Uterus (tissue), 4 donors: ENCODE data around the gene FCHO2. TPM values are rescaled to one million over a fixed set of nuclear protein-coding genes. Genes with fewer than 3 reads are reported as not detected.

Experiments used
- DNase-seq, 2 donors: peaks; one replicate each; pipeline ENCODE4 v3.0.0-alpha.2; 2019 to 2020
- H3K27ac ChIP-seq, 2 donors: fragments of 200-600 bp; sonication (generic); 1 replicate in 1 of 2; 2 replicates in 1 of 2; pipeline ENCODE4 v1.5.1; 2016 to 2018
- H3K27me3 ChIP-seq, 2 donors: fragments of 200-600 bp; sonication (generic); one replicate each; pipeline ENCODE4 v1.5.1; 2018 to 2019; ENCODE audit warnings: control low read depth in 1 of 2
- H3K36me3 ChIP-seq, 2 donors: fragments of 200-600 bp; sonication (generic); one replicate each; pipeline ENCODE4 v1.5.1; 2019; ENCODE audit warnings: control low read depth in 1 of 2
- H3K4me1 ChIP-seq, 2 donors: fragments of 200-600 bp; sonication (generic); one replicate each; pipeline ENCODE4 v1.5.1; 2018 to 2019; ENCODE audit warnings: control low read depth in 1 of 2
- H3K4me3 ChIP-seq, 2 donors: fragments of 200-600 bp; sonication (generic); 1 replicate in 1 of 2; 2 replicates in 1 of 2; pipeline ENCODE4 v1.5.1; 2018 to 2019; ENCODE audit warnings: mild to moderate bottlenecking in 1 of 2
- H3K9me3 ChIP-seq, 2 donors: fragments of 200-600 bp; sonication (generic); one replicate each; pipeline ENCODE4 v1.5.1; 2019; ENCODE audit warnings: control low read depth in 1 of 2
- CTCF ChIP-seq, 4 experiments: fragments of 200-600 bp in 2 of 4; fragments of 450-650 bp in 2 of 4; sonication (generic) in 2 of 4; IDR thresholded peaks; one replicate each; pipeline ENCODE4 v1.5.1; 2016 to 2019; ENCODE audit warnings: antibody characterized with exemption in 4 of 4, mild to moderate bottlenecking in 2 of 4, moderate library complexity in 1 of 4
- POLR2A ChIP-seq, 2 donors: fragments of 450-650 bp; IDR thresholded peaks; one replicate each; pipeline ENCODE4 v1.6.1; 2016; ENCODE audit warnings: antibody characterized with exemption in 2 of 2, mild to moderate bottlenecking in 1 of 2, moderate library complexity in 1 of 2
- intact Hi-C: fragments of 100-400 bp; cut with DNase I; formaldehyde crosslinking; loops from one replicate; pipeline ENCODE4 v1.15.1; 2023; ENCODE audit warnings: low total_unique reads
- total RNA-seq, 4 donors: library from RNA; depleted of rRNA in 3 of 4; stranded (reverse); fragments of >200 nt in 3 of 4; gene quantifications; one replicate each; pipeline versions ENCODE4 v1.1.0 to v1.2.4, GENCODE V29; 2014 to 2023
- donor health status: DM: yes; HTN: yes; CAD: no.

FCHO2 gene, protein sequence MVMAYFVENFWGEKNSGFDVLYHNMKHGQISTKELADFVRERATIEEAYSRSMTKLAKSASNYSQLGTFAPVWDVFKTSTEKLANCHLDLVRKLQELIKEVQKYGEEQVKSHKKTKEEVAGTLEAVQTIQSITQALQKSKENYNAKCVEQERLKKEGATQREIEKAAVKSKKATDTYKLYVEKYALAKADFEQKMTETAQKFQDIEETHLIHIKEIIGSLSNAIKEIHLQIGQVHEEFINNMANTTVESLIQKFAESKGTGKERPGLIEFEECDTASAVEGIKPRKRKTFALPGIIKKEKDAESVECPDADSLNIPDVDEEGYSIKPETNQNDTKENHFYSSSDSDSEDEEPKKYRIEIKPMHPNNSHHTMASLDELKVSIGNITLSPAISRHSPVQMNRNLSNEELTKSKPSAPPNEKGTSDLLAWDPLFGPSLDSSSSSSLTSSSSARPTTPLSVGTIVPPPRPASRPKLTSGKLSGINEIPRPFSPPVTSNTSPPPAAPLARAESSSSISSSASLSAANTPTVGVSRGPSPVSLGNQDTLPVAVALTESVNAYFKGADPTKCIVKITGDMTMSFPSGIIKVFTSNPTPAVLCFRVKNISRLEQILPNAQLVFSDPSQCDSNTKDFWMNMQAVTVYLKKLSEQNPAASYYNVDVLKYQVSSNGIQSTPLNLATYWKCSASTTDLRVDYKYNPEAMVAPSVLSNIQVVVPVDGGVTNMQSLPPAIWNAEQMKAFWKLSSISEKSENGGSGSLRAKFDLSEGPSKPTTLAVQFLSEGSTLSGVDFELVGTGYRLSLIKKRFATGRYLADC
- total RNA-seq: 100 to 1,000 TPM in 1 of 4 donors, 10 to 100 TPM in 3; 26.8 to 141 (median 57.2) TPM

GRCh38 chr5:72955768-72956323, at the start of gene FCHO2:
Gene FCHO2 (plus strand): TSS chr5:72956041. CDS start chr5:72956097, 56 bp downstream.
- Histone ChIP-seq H3K9me3 (no peaks in the 10 kb centered on the region), H3K27ac (peak within 1 kb of the TSS; percentile 94 to 98), H3K27me3 (no peaks in the 10 kb centered on the region), H3K36me3 (no peaks in the 10 kb centered on the region), H3K4me3 (peak within 1 kb of the TSS; percentile 46 to 85), H3K4me1 (no peaks in the 10 kb centered on the region)
- TF ChIP-seq CTCF (IDR thresholded peaks at IDR 0.05) (peak; percentile 81 to 96 (median 92)), POLR2A (IDR thresholded peaks at IDR 0.05) (peak; percentile 78 to 83)
- intact Hi-C loops: no loop called here
- DNase-seq: peak; percentile 98

DNA sequence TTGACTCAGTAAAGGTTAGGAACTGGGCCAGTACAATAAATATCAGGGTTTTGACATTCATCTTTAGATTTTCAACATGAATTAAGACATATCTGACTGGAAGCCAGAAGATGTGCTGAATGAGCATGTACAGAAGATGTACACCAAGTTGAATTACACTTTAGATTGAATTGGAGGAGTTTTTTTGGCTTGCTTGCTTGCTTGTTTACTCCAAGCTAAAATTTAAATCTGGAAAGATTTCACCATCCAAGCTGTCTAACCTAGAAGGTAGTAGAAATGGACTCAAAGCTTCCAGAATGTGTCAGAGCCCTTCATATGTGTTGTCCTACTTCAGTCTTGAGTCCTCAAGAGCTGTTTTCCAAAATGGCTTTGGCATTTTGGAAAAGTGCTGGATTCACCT, 49.0 kb upstream of the FCHO2 start:
- intact Hi-C loops: no loop called here
- H3K4me1 ChIP-seq: no peaks in the 10 kb centered on the region
- no peaks in the 10 kb centered on the region for H3K9me3 ChIP-seq
- H3K4me3 ChIP-seq: no peak overlapping the region
- H3K36me3 ChIP-seq: no peaks in the 10 kb centered on the region
- TF ChIP-seq POLR2A (IDR thresholded peaks at IDR 0.05) (no peak), CTCF (IDR thresholded peaks at IDR 0.05) (no peak)
- H3K27me3 ChIP-seq: no peaks in the 10 kb centered on the region
- no peak overlapping the region for H3K27ac ChIP-seq
- no peak for DNase-seq

DNA sequence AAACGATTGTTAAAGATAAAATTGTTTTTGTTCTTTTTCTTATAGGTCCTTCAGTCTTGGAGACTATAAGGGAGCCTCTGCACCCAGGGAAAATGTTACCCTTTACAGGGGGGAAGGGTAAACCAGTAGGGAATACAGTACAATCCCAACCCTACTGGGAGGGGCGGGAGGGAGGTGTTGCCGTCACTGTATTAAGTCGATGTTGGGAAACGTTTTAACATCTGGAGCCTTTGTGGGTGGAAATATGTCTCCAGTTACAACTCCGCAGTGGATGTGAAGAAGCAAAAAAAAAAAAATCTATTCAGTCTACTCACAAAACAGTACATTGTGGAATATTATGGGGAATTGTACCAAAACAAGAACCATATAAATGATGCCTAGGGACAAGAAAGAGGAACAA, 47.2 kb upstream of the FCHO2 start:
- Histone ChIP-seq H3K4me3 (no peak overlapping the region), H3K4me1 (no peaks in the 10 kb centered on the region), H3K27ac (no peak overlapping the region), H3K9me3 (no peaks in the 10 kb centered on the region), H3K27me3 (no peaks in the 10 kb centered on the region), H3K36me3 (no peaks in the 10 kb centered on the region)
- TF ChIP-seq POLR2A (IDR thresholded peaks at IDR 0.05) (no peak), CTCF (IDR thresholded peaks at IDR 0.05) (no peak)
- DNase-seq: no peak
- intact Hi-C loops: no loop called here

GRCh38 chr5:72917371-72917776, 38.5 kb upstream of the FCHO2 start:
- H3K36me3 ChIP-seq: no peaks in the 10 kb centered on the region
- intact Hi-C loops: no loop called here
- no peaks in the 10 kb centered on the region for H3K9me3 ChIP-seq
- no peak overlapping the region for H3K4me3 ChIP-seq
- TF ChIP-seq CTCF (IDR thresholded peaks at IDR 0.05) (no peak), POLR2A (IDR thresholded peaks at IDR 0.05) (no peak)
- H3K27ac ChIP-seq: no peak overlapping the region
- H3K4me1 ChIP-seq: no peaks in the 10 kb centered on the region
- no peak for DNase-seq
- H3K27me3 ChIP-seq: no peaks in the 10 kb centered on the region
